GM19324 (cell line): Measurements from ENCODE around the gene PARP11.

Experiments used
- ATAC-seq: cut with Tn5 transposase; IDR thresholded peaks from one replicate; pipeline ENCODE4 v1.9.1; 2021; ENCODE audit warnings: mild to moderate bottlenecking, moderate library complexity; ENCODE audit not compliant: unreplicated experiment, low FRiP score

The PARP11 gene

DNA sequence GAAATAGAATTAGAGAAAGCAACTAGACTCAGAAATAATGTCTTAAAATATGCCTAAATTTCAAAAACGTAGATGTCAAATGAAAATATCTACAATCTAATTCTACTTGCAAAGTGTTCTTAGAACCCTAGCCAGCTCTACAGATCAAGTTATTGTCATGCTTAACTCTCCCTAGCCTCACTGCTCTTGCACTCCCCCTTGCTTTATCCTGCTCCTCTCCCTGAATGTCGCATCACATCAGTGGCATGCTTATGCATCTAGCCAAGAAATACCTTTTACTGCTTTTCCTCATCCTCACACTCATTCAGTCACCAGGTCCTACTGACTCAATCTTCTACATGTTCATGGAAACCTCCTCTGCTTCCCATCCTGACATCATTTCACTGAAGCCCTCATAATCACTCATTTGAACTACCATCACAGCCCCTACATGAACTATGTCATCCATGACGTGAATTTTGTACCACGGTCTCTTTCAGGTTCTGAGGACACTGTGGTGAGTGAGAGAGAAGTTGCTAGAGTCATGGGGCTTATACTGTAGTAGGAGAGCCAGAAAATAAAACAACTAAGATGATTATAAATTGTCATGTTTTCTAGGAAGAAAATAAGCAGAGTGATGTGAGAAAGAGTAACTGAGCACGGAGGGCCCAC, 97.7 kb downstream of the PARP11 start:
- ATAC-seq, result no peak

DNA sequence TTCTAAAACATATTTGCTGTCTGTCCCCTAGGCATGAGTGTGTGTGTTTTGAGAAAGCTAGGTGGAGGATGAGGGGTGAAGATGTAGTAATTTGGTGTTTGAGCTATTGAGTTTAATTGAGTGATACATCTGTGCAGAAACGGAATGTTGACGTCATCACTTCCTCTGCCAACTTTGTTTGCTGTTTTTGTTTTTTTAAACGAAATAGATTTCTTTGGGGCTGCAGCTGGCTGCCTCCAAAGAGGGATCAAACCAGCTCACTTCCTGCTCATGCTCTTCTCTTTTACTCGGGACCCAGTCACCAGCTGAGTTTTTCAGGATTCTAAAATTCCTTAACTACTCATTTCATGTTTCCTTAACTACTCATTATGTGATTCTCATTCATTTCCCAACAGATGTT, 100.8 kb downstream of the PARP11 start:
- ATAC-seq, result no peak

DNA sequence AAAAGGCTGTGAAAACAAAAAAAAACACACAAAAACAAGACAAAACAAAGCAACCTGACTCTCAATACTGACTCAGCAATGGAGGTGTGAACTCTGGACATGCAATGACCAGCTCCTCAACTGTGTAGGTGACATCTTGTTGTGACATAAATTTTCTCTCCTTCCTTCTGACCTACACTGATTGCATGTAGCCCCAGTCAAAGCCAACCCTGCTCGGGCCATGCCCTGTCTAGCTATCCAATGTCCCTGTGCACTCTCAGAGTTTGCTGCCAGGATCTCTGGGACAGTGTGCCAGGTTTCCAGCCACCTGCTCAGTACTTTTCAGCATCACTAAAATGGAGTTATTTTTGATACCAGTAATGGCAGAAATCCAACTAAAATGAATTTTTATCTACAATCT, 101.3 kb downstream of the PARP11 start:
- no peak for ATAC-seq

DNA sequence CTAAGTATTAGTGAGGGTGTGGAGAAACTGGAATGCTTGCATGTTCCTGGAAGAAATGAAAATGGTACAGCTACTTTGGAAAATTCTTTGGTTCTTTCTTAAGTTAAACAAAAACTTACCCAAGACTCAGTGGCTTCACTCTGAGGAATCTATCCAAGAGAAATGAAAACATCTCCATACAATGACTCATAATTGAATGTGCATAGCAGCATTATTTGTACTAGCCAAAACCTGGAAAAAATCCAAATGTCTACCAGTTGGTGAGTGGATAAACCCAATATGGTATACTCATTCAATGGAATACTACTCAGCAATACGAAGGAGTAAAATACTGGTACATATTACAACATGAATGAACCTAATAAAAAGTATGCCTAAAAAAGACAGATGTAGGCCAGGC, 102.3 kb downstream of the PARP11 start:
- no peak for ATAC-seq

DNA sequence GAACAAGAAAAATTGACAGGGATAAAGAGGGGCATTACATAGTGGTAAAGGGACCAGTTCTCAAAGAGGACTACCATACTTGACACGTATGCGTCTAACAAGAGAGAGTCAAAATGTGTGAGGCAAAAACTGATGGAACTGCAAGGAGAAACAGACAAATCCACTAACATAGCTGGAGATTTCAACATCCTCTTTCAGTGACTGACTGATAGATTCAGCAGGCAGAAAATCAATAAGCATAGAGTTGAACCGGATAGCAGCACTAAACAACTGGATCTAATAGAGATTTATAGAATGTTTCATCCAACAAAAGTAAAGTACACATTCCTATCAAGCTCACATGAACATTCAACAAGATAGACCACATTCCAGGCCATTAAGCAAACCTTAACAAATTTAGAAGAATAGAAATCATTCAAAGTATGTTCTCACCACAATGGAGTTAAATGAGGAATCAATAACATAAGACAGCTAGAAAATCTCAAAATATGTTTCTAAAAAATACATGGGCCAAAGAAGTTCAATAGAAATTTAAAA, 104.2 kb downstream of the PARP11 start:
- no peak for ATAC-seq

DNA sequence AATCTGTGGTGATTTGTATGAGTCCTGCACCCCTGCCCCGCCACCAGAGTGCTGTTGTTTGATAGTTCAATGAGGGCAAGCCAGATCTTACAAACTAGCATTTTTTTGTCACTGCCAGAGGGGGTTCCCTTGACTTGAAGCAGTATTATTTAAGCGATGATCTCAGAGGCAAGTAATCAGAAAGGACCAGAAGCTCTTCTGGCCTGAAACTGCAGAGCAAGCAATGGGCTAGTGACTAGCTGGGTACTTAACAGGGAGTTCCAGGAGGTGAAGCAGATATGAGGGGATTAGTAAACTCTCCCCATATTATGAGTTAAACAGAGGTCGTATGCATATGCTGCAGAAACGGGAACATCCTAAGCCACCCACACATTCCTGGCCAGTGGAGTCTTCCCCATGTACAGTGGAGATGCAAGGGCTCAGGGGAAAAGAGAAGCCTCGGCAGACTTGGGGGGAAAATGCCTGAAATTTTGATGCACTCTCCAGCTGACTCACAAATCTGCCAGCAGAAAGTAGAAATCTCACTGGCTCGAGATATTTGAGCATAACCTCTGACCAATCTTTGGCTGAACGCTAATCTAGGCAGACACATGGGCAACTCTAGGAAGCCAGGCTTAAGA, 112.0 kb downstream of the PARP11 start:
- ATAC-seq, result no peak

DNA sequence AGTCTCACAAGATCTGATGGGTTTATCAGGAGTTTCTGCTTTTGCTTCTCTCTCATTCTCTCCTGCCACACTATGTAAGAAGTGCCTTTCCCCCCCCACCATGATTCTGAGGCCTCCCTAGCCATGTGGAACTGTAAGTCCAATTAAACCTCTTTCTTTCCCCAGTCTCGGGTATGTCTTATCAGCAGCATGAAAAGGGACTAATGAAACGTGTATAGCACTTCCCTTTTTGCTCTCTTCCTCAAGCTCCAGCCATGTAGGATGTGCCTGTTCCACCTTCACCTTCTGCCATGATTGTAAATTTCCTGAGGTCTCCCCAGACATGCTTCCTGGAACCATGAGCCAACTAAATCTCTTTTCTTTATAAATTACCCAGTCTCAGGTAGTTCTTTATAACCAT, 113.3 kb downstream of the PARP11 start:
- ATAC-seq, result no peak
